Measurements from ENCODE around the gene RAPGEF1. TPM values are rescaled to one million over a fixed set of nuclear protein-coding genes. Genes with fewer than 3 reads are reported as not detected.
"Not testable (repeated sequence)": the region's sequence is repeated elsewhere in the genome, so short reads cannot be mapped to it uniquely, and the experiment has no call there.

Gene RAPGEF1
- total RNA-seq, 2 donors from 2014 or later, result 170 to 175 TPM

DNA sequence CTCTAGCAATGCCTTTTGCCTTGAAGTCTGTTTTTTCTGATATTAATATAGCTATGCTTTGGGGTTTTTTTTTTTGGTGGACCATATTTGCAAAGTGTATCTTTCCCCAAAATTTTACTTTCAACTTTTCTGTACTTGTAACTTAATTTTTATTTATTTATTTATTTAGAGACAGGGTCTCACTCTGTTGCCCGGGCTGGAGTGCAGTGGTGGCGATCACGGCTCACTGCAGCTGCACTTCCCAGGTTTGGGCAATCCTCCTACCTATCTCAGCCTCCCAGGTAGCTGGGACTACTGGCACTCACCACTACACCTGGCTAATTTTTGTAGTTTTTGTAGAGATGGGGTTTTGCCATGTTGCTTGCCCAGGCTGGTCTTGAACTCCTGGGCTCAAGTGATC is 173.7 kb downstream of the RAPGEF1 start:
- Mint-ChIP-seq H3K27me3 (ENCODE audit: low read depth) (no peaks in the 10 kb centered on the region), H3K27ac (no peak overlapping the region), H3K4me1 (ENCODE audit: low read depth) (peaks cover 15% of the 10 kb centered on the region), H3K4me3 (peak overlapping the region in 1 of 2 donors; percentile 29), H3K36me3 (ENCODE audit: insufficient read depth in 2 of 2) (peaks cover 4 to 10% of the 10 kb centered on the region in 2 donors), H3K9me3 (no peaks in the 10 kb centered on the region)
- no peak for DNase-seq
- ATAC-seq (replicated peaks in 1 of 2), result no peak

- peaks cover 4 to 9% of the 10 kb centered on the region in 2 donors for H3K36me3 Mint-ChIP-seq (ENCODE audit: insufficient read depth in 2 of 2)
- no peak for DNase-seq
- no peaks in the 10 kb centered on the region for H3K27me3 Mint-ChIP-seq (ENCODE audit: low read depth)
- peaks cover 15% of the 10 kb centered on the region for H3K4me1 Mint-ChIP-seq (ENCODE audit: low read depth)
- H3K9me3 Mint-ChIP-seq, result no peaks in the 10 kb centered on the region
- no peak overlapping the region for H3K4me3 Mint-ChIP-seq
- no peak overlapping the region for H3K27ac Mint-ChIP-seq
- no peak for ATAC-seq (replicated peaks in 1 of 2)
Observed at GRCh38 chr9:131565369-131565768, 174.5 kb downstream of the RAPGEF1 start.

- peaks cover 4 to 5% of the 10 kb centered on the region in 2 donors for H3K36me3 Mint-ChIP-seq (ENCODE audit: insufficient read depth in 2 of 2)
- no peak overlapping the region for H3K27ac Mint-ChIP-seq
- no peak overlapping the region for H3K4me3 Mint-ChIP-seq
Observed at GRCh38 chr9:131562032-131562959, 177.6 kb downstream of the RAPGEF1 start.

DNA sequence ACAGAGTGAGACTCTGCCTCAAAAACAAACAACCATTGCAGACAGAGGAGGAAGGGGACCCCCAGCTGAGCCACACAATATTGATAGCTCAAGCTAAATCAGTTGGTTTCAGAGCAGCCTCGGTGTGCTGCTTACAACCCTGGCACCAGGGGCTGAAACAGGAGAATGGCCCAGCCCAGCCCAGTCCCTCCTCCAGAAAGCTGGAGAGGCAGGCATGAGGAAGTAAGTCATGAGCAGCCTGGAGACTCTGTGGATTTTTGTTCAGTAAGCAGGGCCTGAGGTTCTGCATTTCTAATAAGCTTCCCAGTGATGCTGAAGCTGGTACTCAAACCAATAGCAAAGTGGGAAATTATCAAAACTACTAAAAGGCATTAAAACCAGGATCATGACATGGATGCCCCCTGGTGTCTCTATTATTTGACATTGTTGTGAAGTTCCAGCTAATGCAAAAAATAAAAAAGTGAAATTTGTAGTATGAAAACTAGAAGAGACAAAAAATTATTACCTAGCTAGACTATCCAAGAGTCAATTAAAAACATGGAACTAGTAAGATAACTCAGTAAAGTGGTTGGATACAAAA is 180.4 kb downstream of the RAPGEF1 start:
- peaks cover 19% of the 10 kb centered on the region for H3K27me3 Mint-ChIP-seq (ENCODE audit: low read depth)
- no peaks in the 10 kb centered on the region for H3K9me3 Mint-ChIP-seq
- no peak for DNase-seq
- peak overlapping the region; percentile 50 for H3K27ac Mint-ChIP-seq
- peaks cover 6% of the 10 kb centered on the region in 2 donors for H3K36me3 Mint-ChIP-seq (ENCODE audit: insufficient read depth in 2 of 2)
- no peak for ATAC-seq (replicated peaks in 1 of 2)
- H3K4me1 Mint-ChIP-seq (ENCODE audit: low read depth), result peaks cover 4% of the 10 kb centered on the region
- H3K4me3 Mint-ChIP-seq, result no peak overlapping the region

More at GRCh38 chr9:131562032-131562959, 177.6 kb downstream of the RAPGEF1 start:
- DNase-seq (no peak), ATAC-seq (replicated peaks in 1 of 2) (no peak)
- Mint-ChIP-seq H3K9me3 (no peaks in the 10 kb centered on the region), H3K4me1 (ENCODE audit: low read depth) (peaks cover 15% of the 10 kb centered on the region), H3K27me3 (ENCODE audit: low read depth) (no peaks in the 10 kb centered on the region)

GRCh38 chr9:131557855-131558548 is 181.9 kb downstream of the RAPGEF1 start:
- peaks cover 4% of the 10 kb centered on the region for H3K4me1 Mint-ChIP-seq (ENCODE audit: low read depth)
- H3K36me3 Mint-ChIP-seq (ENCODE audit: insufficient read depth in 2 of 2), result peaks cover 3 to 6% of the 10 kb centered on the region in 2 donors
- no peak overlapping the region for H3K27ac Mint-ChIP-seq
- no peak for DNase-seq
- no peaks in the 10 kb centered on the region for H3K9me3 Mint-ChIP-seq
- peaks cover 23% of the 10 kb centered on the region for H3K27me3 Mint-ChIP-seq (ENCODE audit: low read depth)
- H3K4me3 Mint-ChIP-seq, result no peak overlapping the region
- ATAC-seq (replicated peaks in 1 of 2), result peak in 1 of 2 donors; percentile 26

GRCh38 chr9:131555841-131556673 is 183.8 kb downstream of the RAPGEF1 start:
- Mint-ChIP-seq H3K4me3 (no peak overlapping the region), H3K27ac (no peak overlapping the region), H3K27me3 (ENCODE audit: low read depth) (peaks cover 26% of the 10 kb centered on the region), H3K4me1 (ENCODE audit: low read depth) (peaks cover 4% of the 10 kb centered on the region), H3K9me3 (no peaks in the 10 kb centered on the region), H3K36me3 (ENCODE audit: insufficient read depth in 2 of 2) (peaks cover 2% of the 10 kb centered on the region in 2 donors)
- ATAC-seq (replicated peaks in 1 of 2) (peak in 1 of 2 donors; percentile 14), DNase-seq (no peak)

DNA sequence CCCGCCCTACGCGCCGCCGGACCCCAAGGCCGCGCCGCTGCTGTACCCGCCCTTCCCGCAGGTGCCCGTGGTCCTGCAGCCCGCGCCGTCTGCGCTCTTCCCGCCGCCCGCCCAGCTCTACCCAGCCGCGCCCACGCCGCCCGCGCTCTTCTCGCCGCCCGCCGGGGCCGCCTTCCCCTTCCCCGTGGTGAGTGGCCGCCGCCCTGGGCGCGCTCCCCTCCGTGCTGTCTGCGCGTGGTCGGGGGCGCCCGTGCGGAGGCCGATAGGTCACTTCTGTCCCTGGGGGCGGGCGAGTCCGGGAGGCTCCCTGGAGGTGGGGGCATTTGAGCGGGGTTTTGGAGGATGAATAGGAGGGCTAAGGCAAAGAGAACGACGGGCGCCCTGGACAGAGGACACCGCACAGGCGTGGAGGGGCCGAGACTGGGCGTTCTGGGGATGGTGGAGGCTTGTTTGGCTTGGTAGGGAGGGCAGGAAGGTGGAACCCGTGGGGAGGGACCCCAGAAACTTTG is 185.0 kb downstream of the RAPGEF1 start:
- DNase-seq (no peak), ATAC-seq (replicated peaks in 1 of 2) (peak; percentile 4 to 37)
- no peaks in the 10 kb centered on the region for H3K9me3 Mint-ChIP-seq
- peak overlapping the region; percentile 12 to 54 for H3K4me3 Mint-ChIP-seq
- H3K36me3 Mint-ChIP-seq (ENCODE audit: insufficient read depth in 2 of 2), result peaks cover 2% of the 10 kb centered on the region in 2 donors
- H3K4me1 Mint-ChIP-seq (ENCODE audit: low read depth), result peaks cover 4% of the 10 kb centered on the region
- no peak overlapping the region for H3K27ac Mint-ChIP-seq
- peaks cover 33% of the 10 kb centered on the region for H3K27me3 Mint-ChIP-seq (ENCODE audit: low read depth)

GRCh38 chr9:131554087-131554842 is 185.6 kb downstream of the RAPGEF1 start:
- Mint-ChIP-seq H3K4me1 (ENCODE audit: low read depth) (peaks cover 4% of the 10 kb centered on the region), H3K9me3 (no peaks in the 10 kb centered on the region), H3K27me3 (ENCODE audit: low read depth) (peaks cover 40% of the 10 kb centered on the region), H3K27ac (no peak overlapping the region), H3K4me3 (no peak overlapping the region), H3K36me3 (ENCODE audit: insufficient read depth in 2 of 2) (peaks cover 2 to 3% of the 10 kb centered on the region in 2 donors)
- ATAC-seq (replicated peaks in 1 of 2) (no peak), DNase-seq (no peak)

GRCh38 chr9:131552030-131552429 is 187.8 kb downstream of the RAPGEF1 start:
- ATAC-seq (replicated peaks in 1 of 2) (no peak), DNase-seq (no peak)
- Mint-ChIP-seq H3K4me1 (ENCODE audit: low read depth) (peaks cover 14% of the 10 kb centered on the region), H3K27ac (no peak overlapping the region), H3K9me3 (peaks cover 0 to 6% of the 10 kb centered on the region in 2 donors), H3K27me3 (ENCODE audit: low read depth) (peaks cover 61% of the 10 kb centered on the region), H3K4me3 (no peak overlapping the region), H3K36me3 (ENCODE audit: insufficient read depth in 2 of 2) (peaks cover 5 to 14% of the 10 kb centered on the region in 2 donors)

- H3K9me3 Mint-ChIP-seq; H3K4me3 Mint-ChIP-seq; H3K27ac Mint-ChIP-seq; DNase-seq; ATAC-seq (replicated peaks in 1 of 2): not testable (repeated sequence)
- H3K4me1 Mint-ChIP-seq (ENCODE audit: low read depth), result peaks cover 14% of the 10 kb centered on the region
- H3K27me3 Mint-ChIP-seq (ENCODE audit: low read depth), result peaks cover 52% of the 10 kb centered on the region
- peaks cover 3 to 14% of the 10 kb centered on the region in 2 donors for H3K36me3 Mint-ChIP-seq (ENCODE audit: insufficient read depth in 2 of 2)
Observed at GRCh38 chr9:131550465-131550864, 189.4 kb downstream of the RAPGEF1 start.

GRCh38 chr9:131549186-131549585 is 190.7 kb downstream of the RAPGEF1 start:
- peaks cover 52% of the 10 kb centered on the region for H3K27me3 Mint-ChIP-seq (ENCODE audit: low read depth)
- not testable (repeated sequence) for H3K9me3 Mint-ChIP-seq, H3K27ac Mint-ChIP-seq

More at GRCh38 chr9:131549186-131549585, 190.7 kb downstream of the RAPGEF1 start:
- H3K4me1 Mint-ChIP-seq (ENCODE audit: low read depth); ATAC-seq (replicated peaks in 1 of 2); H3K4me3 Mint-ChIP-seq; DNase-seq: not testable (repeated sequence)
- peaks cover 6 to 17% of the 10 kb centered on the region in 2 donors for H3K36me3 Mint-ChIP-seq (ENCODE audit: insufficient read depth in 2 of 2)
